Measurements from ENCODE around the gene ENDOV.

Gene ENDOV

GRCh38 chr17:80428363-80428762, 13.4 kb downstream of the ENDOV start:
- H3K9me3 Mint-ChIP-seq, result no peaks in the 10 kb centered on the region
- no peak overlapping the region for H3K27ac Mint-ChIP-seq
- no peak overlapping the region for H3K4me3 Mint-ChIP-seq
- no peaks in the 10 kb centered on the region for H3K27me3 Mint-ChIP-seq (ENCODE audit: low read depth)
- H3K36me3 Mint-ChIP-seq (ENCODE audit: low read depth), result no peaks in the 10 kb centered on the region
- peaks cover 11% of the 10 kb centered on the region for H3K4me1 Mint-ChIP-seq (ENCODE audit: low read depth)

GRCh38 chr17:80428796-80429195, 13.8 kb downstream of the ENDOV start:
- Mint-ChIP-seq H3K27ac (no peak overlapping the region), H3K36me3 (ENCODE audit: low read depth) (no peaks in the 10 kb centered on the region)

GRCh38 chr17:80429356-80430275, 14.6 kb downstream of the ENDOV start:
- Mint-ChIP-seq H3K36me3 (ENCODE audit: low read depth) (no peaks in the 10 kb centered on the region), H3K27ac (no peak overlapping the region), H3K4me3 (no peak overlapping the region), H3K4me1 (ENCODE audit: low read depth) (peaks cover 11% of the 10 kb centered on the region), H3K27me3 (ENCODE audit: low read depth) (no peaks in the 10 kb centered on the region), H3K9me3 (no peaks in the 10 kb centered on the region)

More at GRCh38 chr17:80428796-80429195, 13.8 kb downstream of the ENDOV start:
- Mint-ChIP-seq H3K4me1 (ENCODE audit: low read depth) (peaks cover 11% of the 10 kb centered on the region), H3K27me3 (ENCODE audit: low read depth) (no peaks in the 10 kb centered on the region), H3K9me3 (no peaks in the 10 kb centered on the region), H3K4me3 (no peak overlapping the region)

GRCh38 chr17:80430446-80431245, 15.7 kb downstream of the ENDOV start:
- Mint-ChIP-seq H3K4me1 (ENCODE audit: low read depth) (peaks cover 11% of the 10 kb centered on the region), H3K27ac (no peak overlapping the region)

GRCh38 chr17:80431246-80432195, 16.6 kb downstream of the ENDOV start:
- H3K4me3 Mint-ChIP-seq, result no peak overlapping the region
- H3K4me1 Mint-ChIP-seq (ENCODE audit: low read depth), result peaks cover 5% of the 10 kb centered on the region
- H3K9me3 Mint-ChIP-seq, result no peaks in the 10 kb centered on the region
- no peak overlapping the region for H3K27ac Mint-ChIP-seq
- H3K27me3 Mint-ChIP-seq (ENCODE audit: low read depth), result no peaks in the 10 kb centered on the region
- H3K36me3 Mint-ChIP-seq (ENCODE audit: low read depth), result no peaks in the 10 kb centered on the region

More at GRCh38 chr17:80430446-80431245, 15.7 kb downstream of the ENDOV start:
- H3K4me3 Mint-ChIP-seq, result no peak overlapping the region
- H3K9me3 Mint-ChIP-seq, result no peaks in the 10 kb centered on the region
- H3K36me3 Mint-ChIP-seq (ENCODE audit: low read depth), result no peaks in the 10 kb centered on the region
- H3K27me3 Mint-ChIP-seq (ENCODE audit: low read depth), result no peaks in the 10 kb centered on the region

- Mint-ChIP-seq H3K27ac (no peak overlapping the region), H3K27me3 (ENCODE audit: low read depth) (no peaks in the 10 kb centered on the region), H3K9me3 (no peaks in the 10 kb centered on the region), H3K4me1 (ENCODE audit: low read depth) (no peaks in the 10 kb centered on the region), H3K4me3 (no peak overlapping the region), H3K36me3 (ENCODE audit: low read depth) (no peaks in the 10 kb centered on the region)
Observed at GRCh38 chr17:80432350-80432955, 17.5 kb downstream of the ENDOV start.

- Mint-ChIP-seq H3K4me1 (ENCODE audit: low read depth) (no peaks in the 10 kb centered on the region), H3K36me3 (ENCODE audit: low read depth) (no peaks in the 10 kb centered on the region), H3K27me3 (ENCODE audit: low read depth) (no peaks in the 10 kb centered on the region), H3K4me3 (no peak overlapping the region), H3K27ac (no peak overlapping the region), H3K9me3 (no peaks in the 10 kb centered on the region)
Observed at GRCh38 chr17:80432961-80433550, 18.1 kb downstream of the ENDOV start.

- Mint-ChIP-seq H3K36me3 (ENCODE audit: low read depth) (no peaks in the 10 kb centered on the region), H3K27me3 (ENCODE audit: low read depth) (no peaks in the 10 kb centered on the region), H3K4me3 (no peak overlapping the region), H3K27ac (no peak overlapping the region), H3K9me3 (no peaks in the 10 kb centered on the region), H3K4me1 (ENCODE audit: low read depth) (no peaks in the 10 kb centered on the region)
Observed at GRCh38 chr17:80433916-80434666, 19.1 kb downstream of the ENDOV start.

- Mint-ChIP-seq H3K36me3 (ENCODE audit: low read depth) (no peaks in the 10 kb centered on the region), H3K4me1 (ENCODE audit: low read depth) (no peaks in the 10 kb centered on the region), H3K9me3 (no peaks in the 10 kb centered on the region), H3K4me3 (no peak overlapping the region), H3K27me3 (ENCODE audit: low read depth) (no peaks in the 10 kb centered on the region), H3K27ac (no peak overlapping the region)
Observed at GRCh38 chr17:80437532-80437931, 22.6 kb downstream of the ENDOV start.

- Mint-ChIP-seq H3K27me3 (ENCODE audit: low read depth) (peaks cover 4% of the 10 kb centered on the region), H3K9me3 (no peaks in the 10 kb centered on the region), H3K4me3 (no peak overlapping the region), H3K4me1 (ENCODE audit: low read depth) (no peaks in the 10 kb centered on the region), H3K27ac (no peak overlapping the region), H3K36me3 (ENCODE audit: low read depth) (no peaks in the 10 kb centered on the region)
Observed at GRCh38 chr17:80438806-80439205, 23.8 kb downstream of the ENDOV start.

GRCh38 chr17:80439499-80439898, 24.5 kb downstream of the ENDOV start:
- Mint-ChIP-seq H3K4me1 (ENCODE audit: low read depth) (no peaks in the 10 kb centered on the region), H3K27ac (no peak overlapping the region), H3K36me3 (ENCODE audit: low read depth) (no peaks in the 10 kb centered on the region), H3K4me3 (no peak overlapping the region), H3K9me3 (no peaks in the 10 kb centered on the region), H3K27me3 (ENCODE audit: low read depth) (peaks cover 4% of the 10 kb centered on the region)

GRCh38 chr17:80441133-80441578, 26.2 kb downstream of the ENDOV start:
- Mint-ChIP-seq H3K27me3 (ENCODE audit: low read depth) (peaks cover 4% of the 10 kb centered on the region), H3K4me3 (no peak overlapping the region), H3K27ac (no peak overlapping the region), H3K36me3 (ENCODE audit: low read depth) (no peaks in the 10 kb centered on the region), H3K4me1 (ENCODE audit: low read depth) (no peaks in the 10 kb centered on the region), H3K9me3 (no peaks in the 10 kb centered on the region)
